Skin of body (tissue), 2 donors: ENCODE results near the gene RAB21. TPM values are rescaled to one million over a fixed set of nuclear protein-coding genes. Genes with fewer than 3 reads are reported as not detected.

Source experiments
- DNase-seq: peaks from one replicate; lab custom pipeline; 2025; lab: John Stamatoyannopoulos, UW
- total RNA-seq: library from RNA; depleted of rRNA; stranded (reverse); fragments of >200 nt; gene quantifications from one replicate; pipeline ENCODE4 v1.2.3, GENCODE V29; 2014

Gene RAB21, protein sequence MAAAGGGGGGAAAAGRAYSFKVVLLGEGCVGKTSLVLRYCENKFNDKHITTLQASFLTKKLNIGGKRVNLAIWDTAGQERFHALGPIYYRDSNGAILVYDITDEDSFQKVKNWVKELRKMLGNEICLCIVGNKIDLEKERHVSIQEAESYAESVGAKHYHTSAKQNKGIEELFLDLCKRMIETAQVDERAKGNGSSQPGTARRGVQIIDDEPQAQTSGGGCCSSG
- 26.7 TPM for total RNA-seq

DNA sequence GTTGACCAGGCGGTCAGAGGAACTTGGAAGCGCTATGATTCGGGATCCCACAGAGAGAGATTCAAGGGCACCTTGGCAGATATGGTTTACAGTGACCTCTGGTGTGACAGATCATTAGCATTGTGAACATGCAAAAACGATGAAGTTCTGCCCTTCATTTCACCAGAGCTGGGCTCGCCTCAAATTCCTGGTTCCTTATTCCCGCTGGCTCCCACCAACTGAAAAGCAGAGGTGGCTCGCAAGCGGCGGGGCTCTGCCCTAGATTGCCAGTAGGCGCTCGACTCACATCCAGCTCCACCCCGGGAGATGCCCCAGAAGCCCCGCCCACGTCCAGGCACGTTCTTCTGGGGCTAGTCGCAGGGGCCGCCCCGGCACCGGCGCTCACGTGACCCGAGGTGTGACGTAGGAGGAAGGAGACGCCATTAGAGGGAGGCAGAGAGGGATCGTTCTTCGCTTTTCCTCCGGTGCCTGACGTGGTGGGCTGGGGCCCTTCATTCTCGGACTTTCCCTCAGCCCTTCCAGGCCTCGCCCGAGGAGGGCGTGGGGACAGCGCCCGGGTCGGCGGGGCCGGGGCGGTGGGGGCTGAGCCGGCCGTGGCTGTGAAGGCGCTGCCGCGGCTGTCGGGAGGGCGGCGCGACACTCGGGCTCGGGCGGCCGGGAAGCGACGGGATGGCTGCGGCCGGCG lies at the start of gene RAB21:
RAB21 (plus strand) TSS at position 403 of the 685 bp plus-strand sequence; CDS start at position 670, 267 bp downstream.
- peak; percentile 90 for DNase-seq

DNA sequence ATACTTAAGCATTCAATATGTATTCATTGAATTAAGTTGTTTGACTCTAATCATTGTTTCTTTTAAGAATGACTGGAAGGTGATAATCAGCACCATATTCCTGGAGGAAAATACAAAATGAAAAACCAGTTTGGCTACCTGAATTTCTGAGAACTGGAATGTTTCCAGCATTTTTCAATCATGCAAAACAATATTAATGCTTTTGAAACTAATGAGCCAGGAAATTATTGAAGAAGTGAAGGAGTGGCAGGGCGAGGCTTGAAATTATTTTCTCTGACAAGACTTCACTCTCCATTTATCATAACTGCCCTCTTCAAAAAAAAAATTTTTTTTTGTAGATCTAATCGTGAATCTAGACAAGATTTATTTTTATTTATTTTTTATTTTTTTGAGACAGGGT lies 49.7 kb upstream of the RAB21 start:
- no peak for DNase-seq

DNA sequence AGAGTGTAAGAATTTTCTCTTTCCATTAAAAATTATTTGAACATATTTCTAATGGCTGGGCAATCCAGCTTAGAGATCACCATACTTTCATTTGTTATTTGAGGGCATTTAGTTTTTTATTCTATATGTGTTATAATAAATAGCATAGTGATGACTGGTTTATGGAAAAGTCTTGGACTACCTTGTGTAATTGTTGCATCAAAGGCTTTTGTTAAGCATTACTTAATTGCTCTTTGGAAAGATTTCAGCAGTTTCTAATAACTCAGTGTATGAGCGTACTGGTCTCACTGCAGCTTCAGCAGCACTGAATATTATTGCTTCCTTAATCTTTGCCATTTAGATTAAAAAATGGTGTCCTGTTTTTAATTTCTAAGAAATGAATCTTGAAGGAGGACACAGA lies 46.0 kb upstream of the RAB21 start:
- DNase-seq: no peak

DNA sequence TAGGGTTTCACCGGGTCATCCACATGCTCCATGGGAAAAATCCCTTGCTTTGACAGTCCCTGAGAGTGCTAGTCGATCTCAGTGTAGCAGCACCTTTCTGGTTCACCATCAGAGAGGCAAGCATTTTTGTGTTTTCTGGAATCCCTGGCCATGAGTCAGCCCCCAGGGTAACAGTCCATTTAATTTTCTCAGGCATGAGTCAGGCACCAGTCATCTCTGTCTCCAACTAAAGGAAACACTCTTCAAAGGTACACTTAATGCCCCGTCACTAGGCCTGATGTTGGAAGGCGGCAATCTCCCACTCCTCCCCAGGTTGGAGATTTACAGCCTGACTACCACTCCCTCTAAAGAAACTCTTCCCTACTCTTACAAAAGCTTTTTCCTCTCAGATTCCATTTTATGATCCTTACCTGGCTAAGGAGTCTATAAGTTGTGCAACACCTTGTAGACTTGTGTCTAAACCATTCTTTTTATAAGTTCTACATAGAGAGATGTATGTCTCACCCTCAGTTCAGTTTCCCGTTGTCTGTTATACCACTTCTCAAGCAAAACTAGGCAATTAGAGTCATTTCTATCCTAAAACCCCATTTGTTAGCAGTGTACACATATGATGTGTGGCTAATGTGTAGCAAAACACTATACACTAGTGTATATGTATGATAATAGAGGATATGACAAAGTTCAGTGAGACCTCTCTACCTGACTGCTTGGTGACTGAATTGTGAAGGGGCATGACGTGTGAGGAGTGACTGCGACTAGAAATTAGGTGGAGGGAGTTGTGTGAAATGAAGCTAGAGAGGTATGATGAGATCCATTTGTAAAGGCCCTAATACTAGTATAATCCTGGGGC lies 44.2 kb upstream of the RAB21 start:
- no peak for DNase-seq

DNA sequence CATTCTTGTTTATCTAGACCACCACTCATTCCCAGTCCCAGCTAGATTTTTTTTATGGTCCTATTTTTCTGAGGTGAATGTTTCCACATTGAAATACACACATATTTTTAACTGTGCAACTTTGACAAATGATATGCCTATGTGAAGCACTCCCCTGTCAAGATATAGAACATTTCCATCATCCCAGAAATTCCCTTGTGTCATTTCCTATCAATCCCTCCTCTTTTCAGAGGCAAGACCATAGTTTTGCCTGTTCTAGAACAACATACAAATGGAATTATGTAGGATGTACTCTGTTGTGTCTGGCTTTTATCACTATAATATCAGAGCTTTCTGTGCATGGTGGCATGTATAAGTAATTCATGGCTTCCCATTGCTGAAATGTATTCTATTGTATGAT lies 36.1 kb upstream of the RAB21 start:
- DNase-seq: no peak

DNA sequence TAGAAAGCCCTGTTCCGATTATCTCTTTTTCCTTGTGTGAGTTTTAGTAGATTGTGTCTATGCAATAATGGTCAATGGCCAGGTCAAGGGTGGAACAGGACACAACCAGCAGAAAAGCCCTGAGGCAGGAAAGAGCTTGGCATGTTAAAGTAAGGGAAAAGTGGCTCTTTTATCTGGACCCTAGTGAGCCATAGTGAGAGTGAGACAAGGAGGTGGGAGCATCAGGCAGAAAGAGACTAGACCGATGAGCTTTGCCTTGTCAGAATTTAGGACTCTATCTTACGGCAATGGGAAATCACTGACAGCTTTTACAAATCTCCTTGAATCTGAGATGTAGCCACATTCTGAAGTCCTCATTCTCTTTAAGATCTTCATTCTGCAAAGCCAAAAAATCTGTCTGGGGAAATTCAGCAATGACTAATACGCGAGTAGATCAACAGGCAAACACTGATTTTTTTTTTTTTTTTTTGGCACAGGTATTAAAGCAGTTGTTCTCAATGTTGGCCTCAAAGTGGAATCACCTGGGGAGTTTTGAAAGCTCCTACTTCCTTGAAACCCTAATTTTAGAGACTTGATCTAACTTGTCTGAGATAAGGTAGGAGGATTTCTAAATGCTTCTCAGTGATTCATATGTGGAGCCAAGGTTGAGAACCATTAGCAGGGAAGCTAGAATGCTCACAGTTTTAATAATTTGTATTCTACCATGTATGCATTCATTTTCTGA lies 34.9 kb upstream of the RAB21 start:
- peak; percentile 27 for DNase-seq

DNA sequence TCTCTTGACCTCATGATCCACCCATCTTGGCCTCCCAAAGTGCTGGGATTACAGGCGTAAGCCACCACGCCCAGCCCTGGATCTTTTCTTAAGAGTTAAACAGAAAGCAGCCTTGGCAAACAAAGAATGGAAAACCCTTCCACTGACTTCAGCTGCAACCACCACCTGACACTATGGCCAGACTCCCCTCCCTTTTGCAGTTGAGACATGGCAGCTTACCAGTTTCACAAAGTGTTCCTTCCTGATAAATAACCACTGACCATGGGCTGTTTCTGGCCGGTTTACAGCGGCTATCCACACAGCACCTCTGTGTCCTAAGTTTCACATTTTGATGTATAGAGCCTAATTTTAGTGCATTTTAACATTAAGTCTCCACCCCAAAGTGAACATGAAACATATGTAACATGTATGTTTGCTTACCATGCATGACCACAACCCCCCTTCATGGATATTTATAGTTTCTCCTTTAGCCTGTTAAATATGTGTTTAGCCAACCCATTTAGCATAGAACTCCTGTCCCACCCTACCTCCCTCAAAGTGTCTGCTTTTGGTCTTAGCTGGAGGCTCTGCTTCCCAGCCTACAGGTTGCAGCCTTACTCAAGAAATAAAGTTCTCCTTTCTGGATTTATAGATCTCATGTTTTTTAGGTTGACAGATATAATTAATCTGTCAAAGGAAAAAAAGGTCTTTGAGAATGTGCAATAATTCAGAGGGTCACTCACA lies 32.7 kb upstream of the RAB21 start:
- DNase-seq: no peak

DNA sequence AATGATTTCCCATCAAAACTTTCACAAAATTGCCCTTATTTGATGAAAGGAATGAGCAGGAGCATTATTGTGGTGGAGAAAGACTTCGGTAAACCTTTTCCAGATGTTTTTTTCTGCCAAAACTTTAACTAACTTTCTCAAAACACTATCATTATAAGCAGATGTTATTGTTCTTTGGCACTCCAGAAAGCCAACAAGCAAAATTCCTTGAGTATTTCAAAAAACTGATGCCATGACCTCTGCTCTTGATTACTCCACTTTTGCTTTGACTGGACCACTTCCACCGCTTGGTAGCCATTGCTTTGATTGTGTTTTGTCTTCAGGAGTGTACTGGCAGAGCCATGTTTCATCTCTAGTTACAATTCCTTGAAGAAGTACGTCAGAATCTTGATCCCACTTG lies 29.7 kb upstream of the RAB21 start:
- no peak for DNase-seq

DNA sequence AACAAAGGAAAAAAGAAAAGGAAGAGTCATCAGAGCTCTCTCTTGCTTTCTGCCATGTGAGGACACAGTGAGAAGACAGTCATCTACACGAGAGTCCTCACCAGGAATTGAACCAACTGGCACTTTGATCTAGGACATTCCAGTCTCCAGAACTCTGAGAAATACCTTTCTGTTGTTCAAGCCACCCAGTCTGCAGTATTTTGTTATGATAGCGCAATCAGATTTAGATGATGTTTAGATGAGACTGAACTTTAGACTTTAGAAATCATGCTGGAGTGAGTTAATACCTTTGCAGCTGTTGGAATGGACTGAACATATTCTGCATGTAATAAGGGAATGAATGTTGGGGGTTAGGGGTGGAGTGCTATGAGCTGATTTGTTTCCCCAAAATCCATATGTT lies 28.1 kb upstream of the RAB21 start:
- no peak for DNase-seq

DNA sequence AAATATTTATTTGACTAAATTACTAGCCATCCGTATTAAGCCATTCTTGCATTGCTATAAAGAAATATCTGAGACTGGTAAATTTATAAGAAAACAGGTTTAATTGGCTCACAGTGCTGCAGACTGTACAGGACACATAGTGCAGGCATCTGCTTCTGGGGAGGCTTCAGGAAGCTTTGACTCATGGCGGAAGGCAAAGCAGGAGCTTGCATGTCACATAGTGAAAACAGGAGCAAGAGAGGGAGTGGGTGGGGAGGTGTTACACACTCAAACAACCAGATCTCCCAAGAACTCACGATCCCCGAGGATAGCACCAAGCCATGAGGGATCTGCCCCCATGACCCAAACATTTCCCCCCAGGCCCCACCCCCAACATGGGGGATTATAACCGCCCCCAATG lies 26.7 kb upstream of the RAB21 start:
- DNase-seq: no peak

DNA sequence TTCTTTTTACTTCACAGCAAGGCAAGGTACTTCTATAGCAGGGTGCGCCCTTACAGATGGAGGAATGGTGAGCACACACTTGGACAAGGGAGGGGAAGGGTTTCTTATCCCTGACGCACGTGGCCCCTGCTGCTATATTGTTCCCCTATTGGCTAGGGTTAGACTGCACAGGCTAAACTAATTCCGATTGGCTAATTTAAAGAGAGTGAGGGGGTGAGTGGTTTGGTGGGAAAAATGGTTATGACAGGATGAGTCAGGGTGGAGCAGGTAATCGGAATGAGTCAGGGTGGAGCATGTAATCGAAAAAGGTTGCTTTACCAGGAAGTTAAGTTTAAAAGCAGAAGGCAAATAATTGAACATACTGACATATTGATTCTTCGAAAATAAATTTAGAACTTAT lies 23.7 kb upstream of the RAB21 start:
- DNase-seq: no peak

DNA sequence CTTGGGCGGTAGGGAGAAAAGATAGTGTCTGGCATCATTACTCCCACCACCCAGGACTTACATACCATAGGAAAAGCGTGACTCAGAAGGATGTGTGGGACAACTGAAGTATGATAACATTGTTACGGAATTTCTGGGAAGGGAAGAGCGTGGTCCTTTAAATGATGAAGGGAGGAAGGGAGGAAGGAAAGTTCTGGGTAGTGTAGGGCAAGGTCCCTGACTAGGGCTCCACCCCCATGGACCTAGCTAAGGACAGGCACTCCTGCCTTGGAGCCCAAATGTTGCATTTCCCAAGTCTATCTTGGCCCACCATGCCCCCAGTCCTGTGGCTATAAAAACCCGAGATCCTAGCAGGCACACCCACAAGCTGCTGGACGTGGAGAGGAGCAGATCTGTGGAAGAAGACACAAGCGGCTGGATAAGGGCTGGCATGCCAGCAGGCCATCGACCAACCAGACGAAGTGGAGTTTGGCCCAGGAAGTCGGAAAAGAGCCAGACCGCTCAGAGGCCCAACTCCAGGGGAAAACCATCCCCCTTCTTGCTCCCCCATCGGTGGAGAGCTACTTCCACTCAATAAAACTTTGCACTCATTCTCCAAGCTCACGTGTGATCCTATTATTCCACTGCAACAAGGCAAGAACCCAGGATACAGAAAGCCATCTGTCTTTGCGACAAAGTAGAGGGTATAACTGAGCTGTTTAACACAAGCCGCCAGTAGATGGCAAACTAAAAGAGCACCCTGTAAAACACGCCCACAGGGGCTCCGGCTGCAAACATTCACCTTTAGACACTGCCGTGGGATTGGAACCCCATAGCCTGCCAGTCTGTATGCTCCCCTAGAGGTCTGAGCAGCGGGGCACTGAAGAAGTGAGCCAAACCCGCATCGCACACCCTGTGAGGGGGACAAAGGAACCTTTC lies 23.0 kb upstream of the RAB21 start:
- no peak for DNase-seq

DNA sequence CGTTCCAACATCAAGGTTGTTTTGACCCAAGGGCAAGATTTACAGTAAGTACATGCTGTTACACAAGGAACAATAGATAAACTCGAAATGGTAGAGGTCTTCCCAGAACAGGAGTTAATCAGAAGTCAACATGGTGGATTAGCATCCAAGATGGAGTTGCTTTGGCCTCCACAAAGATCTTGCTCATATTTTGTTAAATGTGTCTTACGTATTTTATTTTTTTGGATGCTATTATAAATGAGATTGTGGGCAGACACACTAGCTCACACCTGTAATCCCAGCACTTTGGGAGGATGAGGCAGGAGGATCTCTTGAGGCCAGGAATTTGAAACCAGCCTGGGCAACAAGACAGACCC lies 22.3 kb upstream of the RAB21 start:
- DNase-seq: no peak

DNA sequence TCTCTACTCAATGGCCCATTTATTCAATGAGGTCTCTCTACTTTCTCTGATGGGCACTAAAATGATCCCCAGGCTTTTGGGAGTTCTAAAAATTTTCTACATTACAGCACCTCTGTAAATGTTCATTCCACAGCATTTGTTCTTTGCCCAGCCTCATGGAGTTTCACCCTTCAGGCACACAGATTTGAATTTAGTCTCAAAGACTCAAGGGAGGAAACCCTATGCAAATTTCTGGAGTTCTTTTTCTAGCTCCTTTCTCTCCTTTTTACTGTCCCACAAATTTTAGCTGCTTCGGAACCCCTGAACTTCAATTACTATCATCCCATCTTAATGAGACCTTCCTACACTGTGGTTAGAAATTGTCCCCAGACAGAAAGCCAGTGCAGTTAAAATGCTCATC lies 17.5 kb upstream of the RAB21 start:
- no peak for DNase-seq

DNA sequence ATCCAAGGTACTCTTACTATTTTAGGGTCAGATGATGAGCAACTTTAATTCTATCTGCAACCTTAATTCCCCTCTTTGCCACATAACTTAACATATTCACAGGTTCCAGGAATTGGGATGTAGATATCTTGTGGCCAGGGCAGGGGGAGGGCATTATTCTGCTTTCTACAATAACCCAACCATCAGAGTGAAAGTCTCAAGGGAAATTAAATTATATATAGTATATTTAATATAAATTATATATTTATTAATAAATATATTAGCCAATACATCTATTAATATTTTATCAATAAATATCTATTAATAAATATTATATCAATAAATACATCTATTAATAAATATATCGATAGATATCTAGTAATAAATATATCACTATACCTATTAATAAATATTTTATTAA lies 11.7 kb upstream of the RAB21 start:
- no peak for DNase-seq

DNA sequence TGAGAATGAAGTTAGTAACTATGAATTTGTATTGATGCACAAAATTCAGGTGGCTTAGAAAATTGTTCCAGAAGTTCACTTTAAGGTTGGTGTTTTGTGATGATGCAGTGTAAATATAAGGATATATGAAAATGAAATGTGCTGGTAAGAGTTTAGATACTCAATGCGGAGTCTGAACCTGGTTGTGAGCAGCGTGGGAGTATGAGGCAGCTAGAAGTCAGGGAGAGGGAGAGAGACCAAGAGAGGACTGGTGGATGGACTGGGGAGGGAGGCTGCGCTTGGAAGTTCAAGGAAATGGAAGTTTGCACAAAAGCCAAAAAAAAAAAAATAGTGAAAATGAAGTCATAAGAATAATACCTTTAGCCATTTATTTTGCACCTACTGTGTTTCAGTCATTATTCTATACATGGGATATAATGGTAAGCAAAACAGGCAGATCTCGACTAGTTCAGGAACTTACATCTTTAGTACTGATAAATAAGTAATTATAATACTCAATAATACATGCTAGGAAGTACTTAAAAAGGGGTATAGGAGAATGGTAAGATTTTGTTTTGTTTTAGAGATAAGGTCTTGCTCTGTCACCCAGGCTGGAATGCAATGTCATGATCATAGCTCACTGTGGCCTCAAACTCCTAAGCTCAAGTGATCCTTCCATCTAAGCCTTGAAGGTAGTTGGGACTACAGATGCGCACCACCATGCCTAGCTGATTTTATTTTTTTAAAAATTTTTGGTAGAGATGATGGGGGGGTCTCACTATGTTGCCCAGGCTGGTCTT lies 10.0 kb upstream of the RAB21 start:
- DNase-seq: no peak

DNA sequence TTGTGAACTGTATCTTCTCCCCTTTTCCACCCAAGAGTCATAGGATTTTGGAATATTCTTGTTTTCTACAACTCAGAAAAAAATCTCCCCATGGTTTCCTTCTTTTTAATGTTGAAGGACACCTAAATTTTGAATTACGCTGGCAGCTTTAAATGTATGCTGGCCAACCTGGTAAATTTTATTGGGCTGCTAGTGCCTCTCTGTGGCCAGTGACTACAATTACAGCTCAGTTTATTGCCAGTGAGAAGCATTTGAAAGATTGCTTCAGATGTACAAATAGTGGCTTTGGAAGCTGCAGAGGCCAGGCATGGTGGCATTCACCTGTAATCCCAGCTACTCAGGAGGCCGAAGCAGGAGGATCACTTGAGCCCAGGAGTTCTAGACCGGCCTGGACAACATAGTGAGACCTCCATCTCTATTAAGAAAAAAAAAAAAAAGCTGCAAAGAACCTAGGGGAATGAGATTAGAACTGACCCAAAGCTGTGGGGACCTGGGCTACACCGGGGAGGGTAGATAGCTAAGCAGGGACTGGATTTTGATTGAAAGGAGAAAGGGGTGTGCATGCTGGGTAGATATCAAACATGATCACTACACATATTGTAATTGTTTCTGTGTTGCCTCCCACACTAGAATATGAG lies 7.6 kb upstream of the RAB21 start:
- DNase-seq: peak; percentile 21

DNA sequence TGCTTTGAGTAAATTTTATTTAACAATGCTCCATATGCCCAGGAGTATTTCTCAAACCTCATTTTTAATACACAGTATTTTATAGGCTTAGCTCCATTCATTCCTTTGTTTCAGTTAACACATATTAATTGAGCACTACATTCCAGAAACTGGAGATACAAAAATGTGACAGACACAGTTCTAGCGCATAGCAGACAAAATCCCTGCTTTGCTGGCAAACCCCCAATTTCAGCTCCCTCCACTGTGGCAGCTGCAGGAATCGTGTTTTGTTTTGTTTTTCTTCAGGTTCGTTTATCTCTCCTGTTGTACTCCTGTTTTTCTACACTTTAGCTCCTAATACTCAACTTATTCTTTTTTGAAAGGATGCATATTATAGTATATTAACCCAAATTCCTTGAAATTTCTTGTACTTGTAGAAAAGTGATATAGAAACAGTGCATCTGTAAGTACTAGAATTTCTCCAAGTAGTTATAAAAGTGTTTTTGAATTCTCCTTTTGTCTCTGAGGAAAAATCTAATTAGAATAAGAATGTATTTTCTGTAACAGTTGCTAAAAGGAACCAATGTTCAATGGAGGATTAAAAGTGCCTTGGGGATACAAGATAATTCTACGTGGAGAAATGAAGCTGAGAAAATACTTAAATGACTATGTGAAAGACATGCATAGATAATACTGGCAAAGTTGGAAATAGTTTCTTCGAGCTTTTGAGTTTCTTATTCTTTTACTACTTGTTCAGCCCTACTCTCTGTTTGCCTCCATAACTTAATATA lies 6.4 kb upstream of the RAB21 start:
- no peak for DNase-seq
